Measurements from ENCODE around the gene TCERG1L.

- TF ChIP-seq, protein P1, sequence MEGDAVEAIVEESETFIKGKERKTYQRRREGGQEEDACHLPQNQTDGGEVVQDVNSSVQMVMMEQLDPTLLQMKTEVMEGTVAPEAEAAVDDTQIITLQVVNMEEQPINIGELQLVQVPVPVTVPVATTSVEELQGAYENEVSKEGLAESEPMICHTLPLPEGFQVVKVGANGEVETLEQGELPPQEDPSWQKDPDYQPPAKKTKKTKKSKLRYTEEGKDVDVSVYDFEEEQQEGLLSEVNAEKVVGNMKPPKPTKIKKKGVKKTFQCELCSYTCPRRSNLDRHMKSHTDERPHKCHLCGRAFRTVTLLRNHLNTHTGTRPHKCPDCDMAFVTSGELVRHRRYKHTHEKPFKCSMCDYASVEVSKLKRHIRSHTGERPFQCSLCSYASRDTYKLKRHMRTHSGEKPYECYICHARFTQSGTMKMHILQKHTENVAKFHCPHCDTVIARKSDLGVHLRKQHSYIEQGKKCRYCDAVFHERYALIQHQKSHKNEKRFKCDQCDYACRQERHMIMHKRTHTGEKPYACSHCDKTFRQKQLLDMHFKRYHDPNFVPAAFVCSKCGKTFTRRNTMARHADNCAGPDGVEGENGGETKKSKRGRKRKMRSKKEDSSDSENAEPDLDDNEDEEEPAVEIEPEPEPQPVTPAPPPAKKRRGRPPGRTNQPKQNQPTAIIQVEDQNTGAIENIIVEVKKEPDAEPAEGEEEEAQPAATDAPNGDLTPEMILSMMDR (IDR thresholded peaks at IDR 0.05): no peak
- TF ChIP-seq POLR2AphosphoS5 (IDR thresholded peaks at IDR 0.05; ENCODE audit: insufficient read depth in 1 of 2, low read depth in 1 of 2): no peak
- TF ChIP-seq POLR2A (IDR thresholded peaks at IDR 0.05): no peak
Observed at GRCh38 chr10:131109726-131110125, 201.8 kb downstream of the TCERG1L start.
